ENCODE data around the gene TSTD2. TPM values are rescaled to one million over a fixed set of nuclear protein-coding genes. Genes with fewer than 3 reads are reported as not detected.

The TSTD2 gene
- total RNA-seq, 1 donor from 2014 or later, result 60.9 TPM

GRCh38 chr9:97564291-97565175 is 68.6 kb downstream of the TSTD2 start:
- Mint-ChIP-seq H3K27me3 (ENCODE audit: unreplicated experiment) (peaks cover 5% of the 10 kb centered on the region), H3K27ac (ENCODE audit: unreplicated experiment) (no peak overlapping the region), H3K9me3 (ENCODE audit: unreplicated experiment) (peaks cover 4% of the 10 kb centered on the region), H3K4me1 (ENCODE audit: low read depth, unreplicated experiment) (no peaks in the 10 kb centered on the region), H3K4me3 (ENCODE audit: unreplicated experiment) (no peak overlapping the region), H3K36me3 (ENCODE audit: unreplicated experiment) (peaks cover 5% of the 10 kb centered on the region)
- TF ChIP-seq, protein P1, sequence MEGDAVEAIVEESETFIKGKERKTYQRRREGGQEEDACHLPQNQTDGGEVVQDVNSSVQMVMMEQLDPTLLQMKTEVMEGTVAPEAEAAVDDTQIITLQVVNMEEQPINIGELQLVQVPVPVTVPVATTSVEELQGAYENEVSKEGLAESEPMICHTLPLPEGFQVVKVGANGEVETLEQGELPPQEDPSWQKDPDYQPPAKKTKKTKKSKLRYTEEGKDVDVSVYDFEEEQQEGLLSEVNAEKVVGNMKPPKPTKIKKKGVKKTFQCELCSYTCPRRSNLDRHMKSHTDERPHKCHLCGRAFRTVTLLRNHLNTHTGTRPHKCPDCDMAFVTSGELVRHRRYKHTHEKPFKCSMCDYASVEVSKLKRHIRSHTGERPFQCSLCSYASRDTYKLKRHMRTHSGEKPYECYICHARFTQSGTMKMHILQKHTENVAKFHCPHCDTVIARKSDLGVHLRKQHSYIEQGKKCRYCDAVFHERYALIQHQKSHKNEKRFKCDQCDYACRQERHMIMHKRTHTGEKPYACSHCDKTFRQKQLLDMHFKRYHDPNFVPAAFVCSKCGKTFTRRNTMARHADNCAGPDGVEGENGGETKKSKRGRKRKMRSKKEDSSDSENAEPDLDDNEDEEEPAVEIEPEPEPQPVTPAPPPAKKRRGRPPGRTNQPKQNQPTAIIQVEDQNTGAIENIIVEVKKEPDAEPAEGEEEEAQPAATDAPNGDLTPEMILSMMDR (IDR thresholded peaks at IDR 0.05; ENCODE audit: partially characterized antibody, unreplicated experiment), result no peak
- DNase-seq, result no peak

DNA sequence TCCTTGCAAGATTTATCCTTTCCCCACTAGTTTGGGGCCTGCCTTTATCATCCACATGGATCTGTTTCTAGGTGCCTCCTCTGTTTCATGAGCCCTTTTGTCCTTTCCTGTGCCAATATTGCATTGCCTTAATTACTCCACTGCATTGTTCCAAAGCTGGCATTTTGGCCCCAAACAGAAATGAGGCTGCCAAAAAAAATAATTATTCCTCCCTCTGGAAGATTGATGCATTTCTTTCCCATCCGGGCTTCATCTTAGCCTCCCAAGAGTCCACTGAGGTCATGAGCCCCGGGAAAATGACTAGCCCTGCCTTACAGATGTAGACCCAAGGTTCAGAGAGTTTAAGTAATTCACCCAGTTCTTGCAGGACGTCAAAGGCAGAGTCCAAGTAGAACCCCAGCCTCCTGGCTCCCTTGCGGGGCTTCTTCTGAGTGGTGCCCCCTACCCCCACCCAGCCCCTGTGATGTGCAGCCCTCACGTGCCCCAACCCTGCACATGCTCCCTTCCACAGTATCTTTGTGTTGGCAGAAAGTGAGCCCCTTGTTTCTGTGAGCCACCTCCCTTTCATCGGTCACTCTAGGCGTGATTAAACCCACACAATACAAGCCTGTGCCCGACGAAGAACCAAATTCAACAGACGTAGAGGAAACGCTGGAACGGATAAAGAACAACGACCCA is 69.6 kb downstream of the TSTD2 start:
- no peaks in the 10 kb centered on the region for H3K4me1 Mint-ChIP-seq (ENCODE audit: low read depth, unreplicated experiment)
- no peak overlapping the region for H3K27ac Mint-ChIP-seq (ENCODE audit: unreplicated experiment)
- no peaks in the 10 kb centered on the region for H3K36me3 Mint-ChIP-seq (ENCODE audit: unreplicated experiment)
- no peak for DNase-seq
- peaks cover 4% of the 10 kb centered on the region for H3K9me3 Mint-ChIP-seq (ENCODE audit: unreplicated experiment)
- TF ChIP-seq, protein P1 (IDR thresholded peaks at IDR 0.05; ENCODE audit: partially characterized antibody, unreplicated experiment), result no peak
- H3K27me3 Mint-ChIP-seq (ENCODE audit: unreplicated experiment), result peaks cover 5% of the 10 kb centered on the region
- no peak overlapping the region for H3K4me3 Mint-ChIP-seq (ENCODE audit: unreplicated experiment)

- TF ChIP-seq, protein P1 (IDR thresholded peaks at IDR 0.05; ENCODE audit: partially characterized antibody, unreplicated experiment), result no peak
- Mint-ChIP-seq H3K27me3 (ENCODE audit: unreplicated experiment) (peaks cover 2% of the 10 kb centered on the region), H3K9me3 (ENCODE audit: unreplicated experiment) (peaks cover 2% of the 10 kb centered on the region), H3K4me1 (ENCODE audit: low read depth, unreplicated experiment) (peaks cover 3% of the 10 kb centered on the region), H3K36me3 (ENCODE audit: unreplicated experiment) (no peaks in the 10 kb centered on the region), H3K27ac (ENCODE audit: unreplicated experiment) (no peak overlapping the region), H3K4me3 (ENCODE audit: unreplicated experiment) (no peak overlapping the region)
- DNase-seq, result no peak
These were observed 70.6 kb downstream of the TSTD2 start for GRCh38 chr9:97562542-97562941.

DNA sequence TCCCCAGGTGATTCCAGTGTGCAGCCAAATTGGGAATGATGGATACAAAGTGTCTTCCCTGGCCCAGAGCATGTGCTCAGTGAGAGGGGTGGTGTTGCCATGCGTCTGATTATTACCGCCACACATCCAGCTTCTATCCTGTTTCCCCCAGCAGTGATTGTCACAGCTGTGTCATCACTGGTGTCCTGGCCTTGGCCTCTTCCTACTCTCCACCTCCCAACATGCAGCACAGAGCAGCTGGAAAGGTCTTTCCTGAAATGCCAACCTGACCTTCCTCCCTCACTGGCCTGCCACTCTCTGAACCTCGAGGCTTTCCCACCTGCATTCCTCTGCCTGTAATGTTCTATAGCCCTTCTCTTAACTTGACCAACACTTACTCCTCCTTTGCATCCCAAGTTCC is 71.7 kb downstream of the TSTD2 start:
- peaks cover 2% of the 10 kb centered on the region for H3K27me3 Mint-ChIP-seq (ENCODE audit: unreplicated experiment)
- H3K36me3 Mint-ChIP-seq (ENCODE audit: unreplicated experiment), result no peaks in the 10 kb centered on the region
- peaks cover 3% of the 10 kb centered on the region for H3K4me1 Mint-ChIP-seq (ENCODE audit: low read depth, unreplicated experiment)
- no peak overlapping the region for H3K4me3 Mint-ChIP-seq (ENCODE audit: unreplicated experiment)
- H3K27ac Mint-ChIP-seq (ENCODE audit: unreplicated experiment), result no peak overlapping the region
- TF ChIP-seq, protein P1 (IDR thresholded peaks at IDR 0.05; ENCODE audit: partially characterized antibody, unreplicated experiment), result no peak
- peaks cover 2% of the 10 kb centered on the region for H3K9me3 Mint-ChIP-seq (ENCODE audit: unreplicated experiment)
- no peak for DNase-seq

GRCh38 chr9:97560851-97561250 is 72.3 kb downstream of the TSTD2 start:
- Mint-ChIP-seq H3K4me1 (ENCODE audit: low read depth, unreplicated experiment) (peaks cover 3% of the 10 kb centered on the region), H3K9me3 (ENCODE audit: unreplicated experiment) (peaks cover 2% of the 10 kb centered on the region), H3K36me3 (ENCODE audit: unreplicated experiment) (no peaks in the 10 kb centered on the region), H3K4me3 (ENCODE audit: unreplicated experiment) (no peak overlapping the region), H3K27ac (ENCODE audit: unreplicated experiment) (no peak overlapping the region), H3K27me3 (ENCODE audit: unreplicated experiment) (peaks cover 4% of the 10 kb centered on the region)
- TF ChIP-seq, protein P1 (IDR thresholded peaks at IDR 0.05; ENCODE audit: partially characterized antibody, unreplicated experiment), result no peak
- DNase-seq, result no peak

Data from glutamatergic neuron (in vitro differentiated cells).